Pons (tissue), 1 donor: ENCODE results near the gene MRPL14.

ENCODE experiments used
- DNase-seq: peaks from one replicate; pipeline ENCODE4 v3.0.0-alpha.2; 2016; ENCODE audit warnings: low spot score

Gene MRPL14

GRCh38 chr6:44064948-44065272, 62.3 kb downstream of the MRPL14 start:
- DNase-seq = no peak

- DNase-seq = no peak
Measured at GRCh38 chr6:44064089-44064947, 62.9 kb downstream of the MRPL14 start.

GRCh38 chr6:44063561-44064059, 63.6 kb downstream of the MRPL14 start:
- DNase-seq = no peak
